K562 (cell line): Measurements from ENCODE around the gene MAML3. TPM values are rescaled to one million over a fixed set of nuclear protein-coding genes. Genes with fewer than 3 reads are reported as not detected.

Experiments used
- ATF2 ChIP-seq: sonication (generic); formaldehyde crosslinking; IDR thresholded peaks from 2 replicates; pipeline ENCODE4 v1.8.1; 2022; ENCODE audit warnings: missing genetic modification reagents
- ATF3 ChIP-seq, 2 experiments: fragments of 450-650 bp in 1 of 2; sonication (generic) in 1 of 2; formaldehyde crosslinking in 1 of 2; IDR thresholded peaks in 1 of 2; conservative IDR thresholded peaks in 1 of 2; 2 replicates each; pipeline versions ENCODE4 v1.6.1 to v1.8.1; 2016 to 2023; ENCODE audit warnings: mild to moderate bottlenecking in 2 of 2, moderate library complexity in 2 of 2, inconsistent platforms in 1 of 2, missing genetic modification reagents in 1 of 2
- C11orf30 ChIP-seq: fragments of 450-650 bp; IDR thresholded peaks from 2 replicates; pipeline ENCODE4 v1.6.1; 2016; ENCODE audit warnings: low read depth, mild to moderate bottlenecking
- CREBBP ChIP-seq: IDR thresholded peaks from one replicate; pipeline ENCODE4 v1.6.1; 2012; ENCODE audit warnings: low read depth, mild to moderate bottlenecking, control low read depth, inconsistent platforms, low read length
- HEY1 ChIP-seq: fragments of 250-450 bp; sonication (Bioruptor Pico); IDR thresholded peaks from 2 replicates; pipeline ENCODE4 v1.5.0; 2020; ENCODE audit warnings: mild to moderate bottlenecking, moderate library complexity, borderline replicate concordance
- IRF1 ChIP-seq: sonication (generic); formaldehyde crosslinking; IDR thresholded peaks from 2 replicates; pipeline ENCODE4 v1.8.0; 2022; ENCODE audit warnings: missing genetic modification reagents, mild to moderate bottlenecking, borderline replicate concordance
- MED1 ChIP-seq: sonication (generic); formaldehyde crosslinking; IDR thresholded peaks from 2 replicates; pipeline ENCODE4 v1.8.1; 2023; ENCODE audit warnings: missing genetic modification reagents, borderline replicate concordance
- MLX ChIP-seq, 2 experiments: fragments of 450-650 bp in 1 of 2; sonication (generic) in 1 of 2; formaldehyde crosslinking; conservative IDR thresholded peaks; 2 replicates each; pipeline versions ENCODE4 v1.4.0 to v1.8.1; 2020 to 2022; ENCODE audit warnings: mild to moderate bottlenecking in 1 of 2, missing genetic modification reagents in 1 of 2
- NFXL1 ChIP-seq: fragments of 450-650 bp; formaldehyde crosslinking; IDR thresholded peaks from 2 replicates; pipeline ENCODE4 v1.4.0; 2021; ENCODE audit warnings: mild to moderate bottlenecking
- NONO ChIP-seq, 2 experiments: fragments of 200-400 bp in 1 of 2; fragments of 450-650 bp in 1 of 2; formaldehyde crosslinking in 1 of 2; IDR thresholded peaks; 2 replicates each; pipeline ENCODE4 v1.6.1; 2017; ENCODE audit warnings: low read depth in 2 of 2, mild to moderate bottlenecking in 2 of 2, moderate library complexity in 2 of 2, low read length in 1 of 2
- POLR2A ChIP-seq: fragments of 450-650 bp; conservative IDR thresholded peaks from 2 replicates; pipeline ENCODE4 v1.6.1; 2016
- POLR2H ChIP-seq: IDR thresholded peaks from 2 replicates; pipeline ENCODE4 v1.6.1; 2016; ENCODE audit warnings: missing genetic modification characterization, low read depth, mild to moderate bottlenecking, control low read depth, missing compliant biosample characterization, moderate library complexity
- TBP ChIP-seq: optimal IDR thresholded peaks from 2 replicates; pipeline ENCODE3; 2011; ENCODE audit warnings: low read depth, low read length, improper control_type of control experiment
- ZNF311 ChIP-seq: fragments of 250-450 bp; sonication (Bioruptor Pico); IDR thresholded peaks from 2 replicates; pipeline ENCODE4 v1.4.0; 2020; ENCODE audit warnings: mild to moderate bottlenecking, moderate library complexity
- ZNF384 ChIP-seq: IDR thresholded peaks from 2 replicates; pipeline ENCODE4 v1.6.1; 2012; ENCODE audit warnings: low read depth, low read length, improper control_type of control experiment
- ZNF668 ChIP-seq: fragments of 250-450 bp; sonication (Bioruptor Pico); IDR thresholded peaks from 2 replicates; pipeline ENCODE4 v1.8.0; 2022; ENCODE audit warnings: mild to moderate bottlenecking, inconsistent platforms
- polyA plus RNA-seq, 8 experiments: library from polyadenylated mRNA; depleted of rRNA in 4 of 8; stranded (reverse) in 5 of 8; unstranded in 3 of 8; fragments of >200 nt; fragmentation: Nextera tagmentation in 2 of 8; fragmentation: Illumina TruSeq in 1 of 8; extraction: Ambion mirVana in 2 of 8; extraction: Trizol in 1 of 8; gene quantifications; 2 replicates each; pipeline versions ENCODE4 v1.2.1 to v1.2.3, GENCODE V29; 2011 to 2014; ENCODE audit warnings: inconsistent platforms in 1 of 8, missing spikeins in 1 of 8
- total RNA-seq, 7 experiments: library from RNA; depleted of rRNA in 6 of 7; stranded (reverse); fragments of >200 nt in 6 of 7; fragmentation: Illumina TruSeq in 2 of 7; extraction: Trizol in 2 of 7; gene quantifications; 2 replicates each; pipeline versions ENCODE4 v1.2.1 to v1.2.3, GENCODE V29; 2011 to 2021; ENCODE audit warnings: low replicate concordance in 1 of 7

MAML3 gene
- total and polyA plus RNA-seq, 9 of the 15 experiments (the other 6 are each of a cell fraction or from before 2014, with no cell fraction given), result 0.01 to 0.55 (median 0.25) TPM

GRCh38 chr4:140153718-140154571, at the start of gene MAML3 (continued):
- no peak for TF ChIP-seq IRF1 (CRISPR knock-in tag)
- no peak for TF ChIP-seq POLR2H
- TF ChIP-seq ZNF311 (CRISPR knock-in tag), result no peak
- TF ChIP-seq HEY1 (CRISPR knock-in tag), result no peak
- TF ChIP-seq MED1 (CRISPR knock-in tag), result no peak
- no peak for TF ChIP-seq MLX (CRISPR knock-in tag; conservative IDR thresholded peaks at IDR 0.05)
- TF ChIP-seq ATF2 (CRISPR knock-in tag), result no peak
- no peak for TF ChIP-seq ZNF668 (CRISPR knock-in tag)
- TF ChIP-seq NFXL1, result no peak
- TF ChIP-seq POLR2A, result peak; percentile 36; the same call in 1 of the 2 replicates
- no peak for TF ChIP-seq ATF3 (IDR thresholded peaks at IDR 0.05)
- peak; percentile 64; the same call in 1 of the 2 replicates for TF ChIP-seq ATF3 (CRISPR knock-in tag; conservative IDR thresholded peaks at IDR 0.05)
- TF ChIP-seq ZNF384, result peak; percentile 51
- TF ChIP-seq NONO (IDR thresholded peaks at IDR 0.05; ENCODE audit: low read depth in 2 of 2, low read length in 1 of 2), result peak in 1 of 2 experiments; percentile 86; a peak in 2 of 4 replicates
- TF ChIP-seq CREBBP, result no peak
- TF ChIP-seq C11orf30, result no peak
- TF ChIP-seq TBP, result no peak
